Thoracic aorta (tissue), 2 donors: ENCODE data around the gene NEK9. TPM values are rescaled to one million over a fixed set of nuclear protein-coding genes. Genes with fewer than 3 reads are reported as not detected.
A peak's percentile ranks its signal among the peaks of the same experiment; 100 is the strongest.
"Not testable (repeated sequence)": the region's sequence is repeated elsewhere in the genome, so short reads cannot be mapped to it uniquely, and the experiment has no call there.

Experiments used
- ATAC-seq: fragments of 150-250 bp; one replicate; pipeline ENCODE4 v1.8.0; 2017; ENCODE audit warnings: low read depth; ENCODE audit not compliant: insufficient number of reproducible peaks, low FRiP score
- DNase-seq: peaks from one replicate; pipeline ENCODE4 v3.0.0-alpha.2; 2020; ENCODE audit warnings: low spot score
- H3K27ac ChIP-seq, 2 donors: fragments of 200-600 bp; sonication (generic); 1 replicate in 1 of 2; 2 replicates in 1 of 2; pipeline ENCODE4 v1.5.1; 2016; ENCODE audit warnings: mild to moderate bottlenecking in 2 of 2, moderate library complexity in 2 of 2
- H3K27me3 ChIP-seq: fragments of 200-600 bp; sonication (generic); replicated peaks from 2 replicates; pipeline ENCODE4 v1.6.0; 2016; ENCODE audit warnings: mild to moderate bottlenecking; ENCODE audit not compliant: insufficient read depth
- H3K36me3 ChIP-seq: fragments of 200-600 bp; sonication (generic); one replicate; pipeline ENCODE4 v1.5.1; 2016
- H3K4me1 ChIP-seq, 2 donors: fragments of 200-600 bp; sonication (generic); 1 replicate in 1 of 2; 2 replicates in 1 of 2; pipeline versions ENCODE4 v1.5.1 to v1.6.0; 2016; ENCODE audit warnings: low read depth in 2 of 2, mild to moderate bottlenecking in 1 of 2; ENCODE audit not compliant: control insufficient read depth in 1 of 2
- H3K4me3 ChIP-seq: fragments of 200-600 bp; sonication (generic); 2 replicates; pipeline ENCODE4 v1.5.1; 2016; ENCODE audit warnings: mild to moderate bottlenecking
- H3K9me3 ChIP-seq: fragments of 200-600 bp; sonication (generic); 2 replicates; pipeline ENCODE4 v1.5.1; 2016
- CTCF ChIP-seq: fragments of 200-600 bp; sonication (generic); IDR thresholded peaks from one replicate; pipeline ENCODE4 v1.5.1; 2019; ENCODE audit warnings: antibody characterized with exemption
- total RNA-seq, 2 donors: library from RNA; depleted of rRNA; stranded (reverse); fragments of >200 nt; gene quantifications; one replicate each; pipeline versions ENCODE4 v1.1.0 to v1.2.3, GENCODE V29; 2016

Gene NEK9
- total RNA-seq, 2 donors from 2014 or later = 51.3 to 65.3 TPM

DNA sequence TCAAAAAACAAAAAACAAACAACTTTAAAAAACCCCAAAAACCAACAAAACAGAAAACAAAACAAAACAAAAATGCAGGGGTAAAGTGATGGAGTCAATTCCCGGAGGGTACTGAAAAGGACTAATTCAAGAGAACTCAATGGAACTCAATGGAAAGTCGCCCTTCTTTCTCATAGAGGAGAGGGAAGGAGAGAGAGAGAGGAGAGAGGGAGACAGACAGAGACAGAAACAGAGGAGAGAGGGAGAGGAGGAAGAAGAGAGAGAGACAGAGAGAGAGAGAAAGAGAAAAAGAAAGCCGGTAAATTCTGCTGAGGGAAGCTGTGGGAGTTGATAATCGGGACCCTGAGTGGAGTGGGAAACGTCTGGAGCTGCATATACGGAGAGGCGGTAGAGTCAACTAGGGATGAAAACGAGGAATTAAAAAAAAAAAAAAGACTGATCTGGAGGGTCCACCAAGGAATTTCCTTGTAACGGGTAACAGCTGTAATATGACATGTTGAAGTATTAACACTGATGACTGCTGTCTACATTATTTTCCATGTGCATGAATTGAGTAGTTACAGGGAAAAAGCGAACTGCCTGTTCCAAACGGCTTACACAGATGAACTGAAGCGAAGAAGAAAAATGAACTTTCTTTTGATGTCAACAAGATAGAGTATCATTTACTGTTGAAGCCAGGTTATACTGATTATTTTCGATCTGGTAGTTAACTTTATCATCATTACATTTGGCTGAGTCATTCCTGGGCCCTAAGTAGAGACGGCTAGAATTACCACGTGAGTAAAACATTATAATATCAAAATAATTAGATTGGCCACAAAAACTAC is 58.3 kb downstream of the NEK9 start:
- TF ChIP-seq CTCF = no peak
- Histone ChIP-seq H3K9me3 (no peaks in the 10 kb centered on the region), H3K4me3 (peak overlapping the region; percentile 74), H3K27ac (peak overlapping the region; percentile 81 to 84), H3K36me3 (no peaks in the 10 kb centered on the region), H3K4me1 (peaks cover 2 to 27% of the 10 kb centered on the region in 2 donors), H3K27me3 (no peaks in the 10 kb centered on the region)
- ATAC-seq = no peak
- DNase-seq = no peak

DNA sequence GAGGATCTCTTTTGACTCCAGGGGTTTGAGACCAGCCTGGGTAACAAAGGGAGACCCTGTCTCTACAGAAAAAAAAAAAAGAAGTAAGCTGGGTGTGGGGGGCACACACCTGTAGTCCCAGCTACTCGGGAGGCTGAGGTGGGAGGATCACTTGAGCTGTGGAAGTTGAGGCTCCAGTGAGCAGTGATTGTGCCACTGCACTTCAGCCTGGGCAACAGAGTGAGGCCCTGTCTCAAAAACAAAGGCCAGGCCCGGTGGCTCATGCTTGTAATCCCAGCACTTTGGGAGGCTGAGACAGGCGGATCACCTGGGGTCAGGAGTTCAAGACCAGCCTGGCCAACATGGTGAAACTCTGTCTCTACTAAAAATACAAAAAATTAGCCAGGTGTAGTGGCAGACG is 59.1 kb downstream of the NEK9 start:
- not testable (repeated sequence) for ATAC-seq, H3K9me3 ChIP-seq, H3K27me3 ChIP-seq, H3K36me3 ChIP-seq, DNase-seq
- Histone ChIP-seq H3K4me1 (peaks cover 5 to 34% of the 10 kb centered on the region in 2 donors), H3K27ac (peak overlapping the region; percentile 81 to 84), H3K4me3 (peak overlapping the region; percentile 74)

GRCh38 chr14:75067212-75067611 is 59.6 kb downstream of the NEK9 start:
- no peak for TF ChIP-seq CTCF
- peaks cover 5 to 37% of the 10 kb centered on the region in 2 donors for H3K4me1 ChIP-seq

GRCh38 chr14:75066691-75067090 is 60.2 kb downstream of the NEK9 start:
- Histone ChIP-seq H3K36me3 (no peaks in the 10 kb centered on the region), H3K4me1 (peaks cover 5 to 37% of the 10 kb centered on the region in 2 donors), H3K27me3 (no peaks in the 10 kb centered on the region), H3K4me3 (no peak overlapping the region), H3K9me3 (no peaks in the 10 kb centered on the region), H3K27ac (no peak overlapping the region)
- DNase-seq (no peak), ATAC-seq (no peak)
- no peak for TF ChIP-seq CTCF

More at GRCh38 chr14:75067212-75067611, 59.6 kb downstream of the NEK9 start:
- H3K27ac ChIP-seq = peak overlapping the region in 1 of 2 donors; percentile 84
- ATAC-seq (no peak), DNase-seq (no peak)
- no peaks in the 10 kb centered on the region for H3K9me3 ChIP-seq
- no peaks in the 10 kb centered on the region for H3K27me3 ChIP-seq
- H3K36me3 ChIP-seq = no peaks in the 10 kb centered on the region
- H3K4me3 ChIP-seq = no peak overlapping the region

DNA sequence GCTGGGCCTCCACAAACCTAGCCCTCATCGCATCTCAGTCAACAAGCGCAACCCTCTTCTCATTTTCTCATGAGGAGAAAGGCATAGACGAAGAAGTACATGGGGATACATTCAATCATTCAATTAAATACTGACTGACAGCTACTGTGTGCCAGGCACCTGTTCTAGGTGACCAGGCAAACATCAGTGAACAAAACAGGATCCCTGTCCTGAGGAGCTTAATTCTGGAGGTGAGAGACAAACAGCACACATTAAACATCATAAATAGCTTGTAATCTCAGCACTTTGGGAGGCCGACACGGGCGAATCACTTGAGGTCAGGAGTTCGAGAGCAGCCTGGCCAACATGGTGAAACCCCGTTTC is 62.7 kb downstream of the NEK9 start:
- no peak for DNase-seq
- Histone ChIP-seq H3K4me1 (peaks cover 3 to 27% of the 10 kb centered on the region in 2 donors), H3K27ac (peak overlapping the region in 1 of 2 donors; percentile 51), H3K4me3 (peak overlapping the region; percentile 86), H3K9me3 (no peaks in the 10 kb centered on the region), H3K27me3 (no peaks in the 10 kb centered on the region), H3K36me3 (no peaks in the 10 kb centered on the region)
- ATAC-seq = no peak
- no peak for TF ChIP-seq CTCF
